GM18499 (cell line): ENCODE measurements around the gene PRPH2.
"Not testable (repeated sequence)": the region's sequence is repeated elsewhere in the genome, so short reads cannot be mapped to it uniquely, and the experiment has no call there.

ENCODE experiments used
- ATAC-seq: cut with Tn5 transposase; IDR thresholded peaks from one replicate; pipeline ENCODE4 v1.9.1; 2021; ENCODE audit warnings: moderate number of reproducible peaks; ENCODE audit not compliant: insufficient read depth, unreplicated experiment

PRPH2 gene

DNA sequence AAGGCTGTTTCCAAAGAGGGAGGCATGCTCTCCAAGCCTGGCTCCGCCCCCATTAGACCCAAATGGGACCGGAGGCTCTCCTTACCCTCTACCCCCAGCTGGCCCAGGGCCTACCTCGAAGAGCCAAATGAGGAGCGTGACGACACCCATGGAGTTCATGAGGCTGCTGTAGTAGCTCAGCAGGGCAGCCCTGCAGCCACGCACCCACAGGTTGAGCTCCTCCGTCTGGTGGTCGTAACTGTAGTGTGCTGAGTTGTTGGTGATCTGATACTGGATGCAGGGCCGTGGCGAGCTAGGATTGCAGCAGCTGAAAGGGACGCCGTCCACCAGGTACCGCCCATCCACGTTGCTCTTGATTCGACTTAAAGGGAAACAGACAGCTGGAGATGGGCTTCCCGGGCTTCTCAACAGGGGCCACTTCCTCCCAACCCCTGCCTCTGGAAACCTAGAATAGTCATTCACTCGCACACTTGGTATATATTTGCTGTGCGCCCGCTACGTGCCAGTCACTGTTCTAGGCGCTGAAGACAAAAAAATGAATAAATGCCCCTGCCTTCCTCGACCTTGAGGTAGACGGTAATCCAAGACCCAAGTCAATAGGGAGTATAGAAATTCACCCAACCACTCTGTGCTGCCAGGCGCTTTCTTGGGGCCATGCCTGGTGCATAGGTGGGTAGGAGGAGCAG is 18.0 kb downstream of the PRPH2 start:
- no peak for ATAC-seq

DNA sequence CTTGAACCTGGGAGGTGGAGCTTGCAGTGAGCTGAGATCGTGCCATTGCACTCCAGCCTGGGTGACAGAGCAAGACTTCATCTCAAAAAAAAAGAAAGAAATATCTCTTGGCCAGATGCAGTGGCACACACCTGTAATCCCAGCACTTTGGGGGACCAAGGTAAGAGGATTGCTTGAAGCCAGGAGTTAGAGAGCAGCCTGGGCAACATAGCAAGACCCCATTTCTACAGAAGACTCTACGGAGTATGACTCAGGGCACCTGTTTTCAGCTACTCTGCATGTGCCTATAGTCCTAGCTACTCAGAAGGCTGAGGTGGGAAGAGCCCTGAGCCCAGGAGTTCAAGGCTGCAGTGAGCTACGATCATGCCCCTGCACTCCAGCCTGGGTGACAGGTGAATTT is 19.6 kb downstream of the PRPH2 start:
- not testable (repeated sequence) for ATAC-seq

DNA sequence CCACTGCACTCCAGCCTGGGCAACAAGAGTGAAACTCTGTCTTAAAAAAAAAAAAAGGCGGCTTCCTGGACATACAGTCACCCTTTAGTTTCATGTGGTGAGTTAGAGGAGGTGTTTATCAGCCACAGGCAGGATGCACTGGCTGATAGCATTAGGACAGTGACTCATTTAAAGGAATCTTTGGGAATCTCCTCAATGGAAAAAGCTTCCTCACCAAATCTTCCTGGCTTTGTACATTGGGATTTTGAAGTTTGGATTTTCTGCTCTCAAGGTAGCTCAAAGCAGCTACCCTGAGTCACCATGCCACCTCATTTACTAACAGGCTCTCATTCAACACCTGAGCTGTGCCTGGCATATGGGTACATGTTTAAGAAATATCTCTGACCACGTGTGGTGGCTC is 20.2 kb downstream of the PRPH2 start:
- ATAC-seq = no peak

DNA sequence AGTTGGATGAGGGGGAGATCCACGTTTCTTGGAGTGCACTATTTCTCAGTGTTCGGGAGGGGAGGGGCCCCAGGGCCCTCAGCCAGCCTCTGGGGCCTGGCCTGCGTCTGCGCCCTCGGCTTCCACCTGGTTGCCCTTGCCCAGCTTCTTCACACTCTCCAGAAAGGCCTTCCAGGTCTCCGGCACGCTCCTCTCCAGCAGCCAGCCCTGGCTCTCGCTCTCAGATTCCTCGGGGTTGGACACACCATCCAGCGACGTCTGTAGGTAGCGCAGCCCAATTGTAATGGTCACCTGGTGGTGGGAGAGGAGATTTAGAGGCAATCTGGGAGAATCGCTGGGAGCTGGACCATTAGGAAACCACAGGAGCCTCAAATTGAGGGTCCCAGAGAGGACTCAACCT is 24.2 kb downstream of the PRPH2 start:
- no peak for ATAC-seq

DNA sequence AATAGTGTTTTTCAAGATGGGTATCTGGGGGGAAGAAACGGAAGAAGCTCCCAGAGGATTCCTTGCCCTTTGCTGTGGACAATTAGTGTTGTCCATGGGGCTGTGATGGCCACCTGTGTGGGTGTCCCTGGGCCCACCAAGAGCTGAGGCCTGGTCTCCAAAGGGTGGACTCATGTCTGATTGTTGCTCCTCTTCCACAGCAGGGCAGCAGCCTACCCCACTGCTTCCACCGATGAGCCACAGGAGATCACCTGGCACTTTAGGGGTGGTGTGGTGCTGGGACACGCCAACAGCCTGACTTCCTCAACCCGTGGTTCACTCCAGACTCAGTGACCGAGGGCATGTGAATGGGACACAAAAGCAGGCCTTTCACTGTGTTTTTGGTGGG is 25.1 kb downstream of the PRPH2 start:
- no peak for ATAC-seq

DNA sequence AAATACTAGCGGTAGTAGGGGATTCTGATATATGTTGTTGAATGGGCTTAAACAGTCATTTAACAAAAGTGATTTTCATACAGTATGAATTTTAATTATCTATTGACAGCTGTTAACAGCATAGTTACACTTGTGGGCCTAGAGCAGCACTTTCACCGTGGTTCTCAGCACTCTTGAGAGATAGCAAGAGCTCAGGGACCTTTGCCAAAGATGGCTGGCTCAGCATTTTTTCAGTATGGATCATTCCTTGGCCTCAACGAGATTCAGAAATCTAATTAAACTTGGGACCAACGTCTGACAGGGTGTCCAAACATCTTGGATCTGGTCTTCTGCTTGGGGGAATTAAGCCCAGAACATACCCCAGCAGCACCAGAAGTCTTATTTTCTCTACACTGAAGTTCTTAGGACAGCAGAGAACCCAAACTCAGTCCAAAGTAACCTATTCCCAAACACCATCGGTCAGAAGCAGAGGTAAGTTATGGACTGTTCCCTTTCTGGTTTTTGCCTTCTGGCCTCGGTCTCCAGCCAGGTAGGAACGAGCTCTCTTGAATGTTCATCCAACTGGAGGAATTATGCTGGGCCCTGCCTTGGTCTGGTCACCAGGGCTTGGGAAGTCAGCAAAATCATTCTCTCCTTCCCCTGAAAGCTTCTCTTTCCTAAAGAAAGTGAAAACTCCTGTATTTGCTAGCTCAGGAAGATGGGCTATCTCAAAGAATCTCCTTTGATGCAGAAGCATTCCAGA is 25.7 kb downstream of the PRPH2 start:
- ATAC-seq = no peak

DNA sequence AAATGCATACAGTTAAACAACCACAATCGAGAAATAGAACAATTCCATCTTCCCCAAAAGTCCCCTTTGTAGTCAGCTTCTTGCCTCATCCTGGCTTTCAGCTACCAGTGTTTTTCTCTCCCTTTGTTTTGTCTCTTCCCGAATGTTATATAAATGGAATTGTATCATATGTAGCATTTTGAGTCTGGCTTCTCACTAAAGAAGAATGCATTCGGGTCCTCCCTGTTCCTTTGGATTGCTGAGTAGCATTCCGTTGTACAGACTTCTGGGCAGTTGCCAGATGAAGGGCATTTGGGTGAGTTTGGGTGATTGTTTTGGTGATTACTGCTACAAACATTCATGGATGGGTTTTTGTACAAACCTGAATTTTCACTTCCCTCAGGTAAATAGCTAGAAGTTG is 27.8 kb downstream of the PRPH2 start:
- ATAC-seq = no peak

DNA sequence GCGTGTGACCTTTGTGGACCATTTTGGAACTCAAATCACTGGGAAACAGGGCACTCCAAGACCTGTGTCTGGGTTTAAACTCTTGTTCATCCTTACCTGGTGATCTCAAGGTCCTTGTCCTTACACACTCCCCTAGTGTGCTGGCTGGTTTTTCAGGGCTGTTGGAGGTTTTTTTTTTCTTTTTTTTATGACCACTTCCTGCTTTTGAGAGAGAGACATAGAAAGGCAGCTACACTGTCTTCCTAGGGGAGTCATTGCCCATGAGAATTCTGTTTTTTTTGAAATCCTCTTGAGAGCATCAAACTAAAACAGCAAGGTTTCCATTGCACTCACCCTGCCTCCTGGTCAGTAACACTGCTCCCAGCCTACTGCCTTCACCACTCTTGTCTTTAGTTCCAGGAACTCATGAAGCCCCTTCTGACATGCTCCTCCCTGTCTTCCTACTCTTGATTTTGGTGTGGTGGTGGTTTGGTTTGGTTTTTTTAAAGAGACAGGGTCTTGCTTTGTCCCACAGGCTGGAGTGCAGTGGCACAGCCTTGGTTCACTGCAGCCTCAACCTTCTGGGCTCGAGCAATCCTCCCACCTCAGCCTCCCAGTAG is 28.6 kb downstream of the PRPH2 start:
- no peak for ATAC-seq

DNA sequence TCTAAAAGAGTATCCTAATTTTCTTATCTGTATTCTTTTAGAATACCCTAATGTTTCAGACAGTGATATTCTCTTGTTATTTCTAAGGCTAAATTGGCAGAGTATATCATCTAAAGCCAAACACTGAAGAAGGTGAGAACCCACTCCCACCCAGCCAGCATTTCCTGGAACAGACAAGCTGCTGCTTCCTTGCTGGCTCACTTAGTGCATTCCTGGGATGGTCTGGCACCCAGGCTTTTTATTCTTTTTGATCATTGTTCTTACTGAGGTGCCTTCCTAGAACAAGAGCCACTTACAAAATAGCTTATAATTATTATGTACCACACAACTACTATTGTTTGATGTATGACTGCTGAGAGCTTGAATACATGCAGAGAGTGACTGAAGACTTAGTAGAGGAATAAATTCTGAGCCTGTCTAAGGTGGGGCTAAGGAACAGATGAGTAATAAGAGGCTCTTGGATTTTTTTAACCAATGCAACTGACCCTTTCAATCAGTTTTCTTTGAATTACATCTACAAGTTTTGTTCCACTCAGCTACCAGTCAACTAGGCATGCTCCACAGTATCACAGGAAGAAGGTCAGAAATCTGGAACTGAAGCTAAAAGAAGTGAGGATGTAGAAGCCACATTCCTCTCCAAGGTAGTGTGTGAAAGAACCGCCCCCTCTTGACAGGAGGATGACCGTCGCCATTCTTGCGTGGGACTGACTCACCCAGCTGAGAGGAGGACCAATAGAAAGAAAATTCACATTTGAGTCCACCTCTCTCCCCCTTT is 30.1 kb downstream of the PRPH2 start:
- no peak for ATAC-seq

DNA sequence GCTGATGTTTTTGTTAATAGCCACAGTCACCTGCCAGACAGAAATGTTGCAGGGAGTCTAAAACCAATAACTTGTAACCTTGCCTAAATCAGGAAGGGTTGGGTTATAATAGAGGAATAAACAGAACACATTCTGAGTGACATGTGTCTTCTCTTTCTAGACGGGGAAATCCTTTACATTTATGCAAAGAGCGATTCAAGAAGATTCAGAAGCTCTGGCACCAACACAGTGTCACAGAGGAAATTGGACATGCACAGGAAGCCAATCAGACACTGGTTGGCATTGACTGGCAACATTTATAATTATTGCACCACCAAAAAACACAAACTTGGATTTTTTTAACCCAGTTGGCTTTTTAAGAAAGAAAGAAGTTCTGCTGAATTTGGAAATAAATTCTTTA is 31.5 kb downstream of the PRPH2 start:
- no peak for ATAC-seq

DNA sequence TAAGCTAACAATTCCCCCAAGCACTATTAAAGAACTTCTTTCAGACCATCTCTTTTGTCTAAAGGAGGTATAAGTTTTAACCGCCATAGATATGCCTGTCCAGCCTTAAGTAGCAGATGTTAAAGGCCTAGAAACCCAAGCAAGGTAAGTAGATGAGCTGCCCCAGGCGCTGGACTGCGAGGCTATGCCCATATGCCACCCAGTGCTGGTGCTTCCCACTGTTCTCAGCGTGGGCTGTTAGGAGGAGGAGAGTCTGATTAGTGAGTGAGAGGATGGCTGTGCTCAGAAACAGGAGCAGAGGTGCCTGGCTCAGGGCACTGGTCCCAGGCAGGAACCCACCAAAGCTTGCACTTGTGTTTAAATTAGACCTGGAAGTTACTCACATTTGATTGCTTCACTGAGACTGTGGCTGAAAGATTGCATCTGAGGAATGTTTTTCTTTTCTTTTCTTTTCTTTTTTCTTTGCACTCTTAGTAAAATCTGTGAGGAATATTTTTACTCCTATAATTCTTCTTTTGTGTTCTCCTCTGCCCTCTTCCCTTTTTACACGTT is 32.2 kb downstream of the PRPH2 start:
- ATAC-seq = no peak

DNA sequence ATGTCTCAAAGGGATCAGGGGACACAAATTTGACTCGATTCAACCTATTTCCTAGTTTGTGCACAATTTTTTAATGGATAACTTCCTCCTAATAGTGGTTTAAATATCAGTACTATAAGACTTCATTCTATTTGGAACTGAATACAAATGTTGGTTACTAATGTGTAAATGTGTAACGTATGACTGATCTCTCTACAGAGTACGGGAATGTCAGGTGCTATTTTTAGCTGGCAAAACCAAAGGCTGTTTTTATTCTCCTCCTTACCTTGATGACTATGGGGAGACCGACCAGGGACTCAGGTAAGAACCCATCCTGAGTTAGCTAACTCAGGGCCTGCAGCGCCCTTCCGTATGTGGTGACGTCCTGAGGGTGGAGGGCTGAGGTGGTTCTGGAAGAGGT is 33.0 kb downstream of the PRPH2 start:
- ATAC-seq = no peak

DNA sequence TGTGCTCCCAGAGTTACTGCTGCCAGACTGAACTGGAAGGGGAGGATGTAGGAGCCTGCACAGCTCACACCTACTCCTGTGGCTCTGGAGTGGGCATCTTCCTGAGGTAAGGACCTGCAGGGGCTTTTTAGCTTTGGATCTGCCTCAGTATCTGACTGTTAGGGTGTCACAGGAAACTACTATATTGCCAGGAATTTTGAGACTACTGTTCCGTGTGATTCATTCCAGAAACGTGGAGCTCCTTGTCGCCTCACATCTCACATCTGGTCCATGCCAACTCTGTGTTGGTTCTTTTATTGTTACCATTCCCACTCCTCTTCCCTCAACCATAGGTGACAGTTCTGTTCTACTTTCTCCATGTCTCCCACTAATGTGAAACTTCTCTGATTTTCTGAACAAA is 34.1 kb downstream of the PRPH2 start:
- no peak for ATAC-seq

DNA sequence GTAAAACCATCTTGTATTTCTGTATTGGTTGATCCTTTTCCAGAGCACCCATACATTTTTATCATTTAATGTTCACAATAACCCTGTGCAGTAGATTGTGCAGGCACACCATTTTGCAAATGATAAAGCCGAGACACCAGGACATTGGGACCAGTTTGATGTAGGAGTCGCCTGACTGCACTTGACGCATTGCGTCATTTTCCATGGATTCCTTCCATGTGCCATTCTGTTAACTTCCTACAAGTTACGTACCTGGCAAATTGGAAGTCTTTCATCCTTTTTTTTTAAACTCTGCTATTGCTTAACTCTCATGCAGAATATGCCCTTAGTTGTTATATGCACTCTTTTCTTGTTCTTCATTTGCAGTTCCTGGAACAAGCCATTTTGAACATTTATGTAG is 43.0 kb downstream of the PRPH2 start:
- ATAC-seq = no peak

DNA sequence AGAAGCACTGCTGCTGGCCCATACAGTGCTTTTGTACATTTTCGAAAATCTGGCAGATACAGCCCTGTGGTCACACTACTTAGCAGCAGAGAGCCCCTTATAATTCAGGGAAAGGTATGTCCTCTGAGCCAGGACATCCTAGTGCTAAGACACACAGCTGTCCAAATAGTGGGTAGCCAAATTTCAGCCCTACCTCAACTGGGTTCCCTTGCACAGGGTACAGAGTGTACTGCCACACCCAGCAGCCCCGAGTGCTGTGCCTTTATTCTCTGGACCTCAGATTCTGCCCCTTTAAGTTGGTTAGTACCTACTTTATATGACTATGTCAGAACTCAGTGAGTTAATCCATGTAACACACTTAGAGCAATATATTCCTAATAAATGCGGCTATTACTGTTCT is 47.6 kb downstream of the PRPH2 start:
- no peak for ATAC-seq

DNA sequence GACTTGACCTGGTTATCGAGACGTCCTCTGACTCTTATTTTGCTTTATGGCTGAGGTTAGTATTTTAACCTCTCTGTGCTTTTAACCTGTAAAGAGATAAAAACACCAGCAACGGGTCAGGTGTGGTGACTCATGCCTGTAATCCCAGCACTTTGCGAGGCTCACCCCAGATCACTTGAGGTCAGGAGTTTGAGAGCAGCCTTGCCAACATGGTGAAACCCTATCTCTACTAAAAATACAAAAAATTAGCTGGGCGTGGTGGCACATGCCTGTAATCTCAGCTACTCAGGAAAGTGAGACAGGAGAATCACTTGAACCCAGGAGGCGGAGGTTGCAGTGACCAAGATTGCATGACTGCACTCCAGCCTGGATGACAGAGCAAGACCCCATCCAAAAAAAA is 48.0 kb downstream of the PRPH2 start:
- ATAC-seq = not testable (repeated sequence)

DNA sequence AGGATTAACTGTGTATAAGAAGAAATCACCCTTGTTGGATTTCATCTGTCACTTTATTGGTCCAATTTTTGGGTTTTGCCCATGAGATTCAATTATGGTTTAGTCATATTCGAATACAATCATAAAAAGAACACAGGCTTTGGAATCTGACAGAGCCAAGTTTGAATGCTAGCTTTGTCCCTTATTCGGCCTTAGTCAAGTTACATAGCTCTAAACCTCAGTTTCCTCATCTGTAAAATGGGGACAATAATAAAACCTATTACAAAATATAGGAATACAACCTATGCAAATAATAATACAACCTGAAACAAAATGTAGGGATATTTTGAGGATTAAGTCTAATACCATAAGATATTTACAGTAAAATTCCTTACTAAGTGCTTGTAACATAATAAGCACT is 57.7 kb downstream of the PRPH2 start:
- ATAC-seq = no peak

DNA sequence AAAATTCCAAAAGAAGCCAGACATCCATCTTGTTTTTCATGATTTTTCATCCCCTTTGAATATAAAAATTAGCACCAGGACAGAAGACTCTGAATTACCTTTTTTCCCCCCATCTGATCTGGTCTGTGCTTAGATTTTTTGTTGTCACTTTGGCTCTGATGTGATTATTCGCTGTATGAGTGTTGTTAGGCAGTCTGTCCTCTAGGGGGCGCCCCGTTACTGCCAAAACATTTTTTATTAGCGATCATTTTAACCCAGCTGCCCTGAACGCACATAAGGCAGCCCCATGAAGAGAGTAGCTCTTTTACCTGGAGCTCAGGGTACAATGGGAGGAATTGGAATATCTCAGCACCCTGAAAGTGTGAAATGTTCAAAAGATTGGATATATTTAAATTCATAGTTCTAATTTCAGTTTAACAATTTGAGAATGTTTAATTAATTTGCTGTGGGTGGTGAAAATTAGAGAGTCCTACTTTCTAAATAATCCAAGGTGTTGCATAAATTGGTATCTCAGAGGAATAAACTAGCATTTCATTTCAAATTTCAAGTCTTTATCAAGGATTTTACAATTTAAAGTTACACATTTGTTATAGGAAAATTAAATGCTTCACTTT is 60.8 kb downstream of the PRPH2 start:
- no peak for ATAC-seq

DNA sequence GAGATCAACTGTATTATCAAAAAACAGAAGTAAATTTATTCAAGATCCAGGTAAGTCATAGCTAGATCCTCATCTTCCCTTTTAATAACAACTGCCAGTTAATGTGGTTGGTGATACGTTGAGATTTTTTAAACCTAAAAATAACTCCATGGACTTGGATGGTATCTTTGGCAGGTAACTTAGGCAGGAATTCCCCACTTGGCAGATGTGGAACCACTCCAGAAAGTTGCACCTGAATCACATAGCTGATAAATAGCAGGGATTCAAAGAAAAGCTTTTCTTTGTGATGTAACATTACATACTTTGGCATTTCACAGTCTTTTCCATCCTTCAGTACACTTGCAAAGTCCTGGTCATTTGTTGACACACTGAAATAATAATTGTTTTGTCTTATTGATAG is 62.6 kb downstream of the PRPH2 start:
- no peak for ATAC-seq

DNA sequence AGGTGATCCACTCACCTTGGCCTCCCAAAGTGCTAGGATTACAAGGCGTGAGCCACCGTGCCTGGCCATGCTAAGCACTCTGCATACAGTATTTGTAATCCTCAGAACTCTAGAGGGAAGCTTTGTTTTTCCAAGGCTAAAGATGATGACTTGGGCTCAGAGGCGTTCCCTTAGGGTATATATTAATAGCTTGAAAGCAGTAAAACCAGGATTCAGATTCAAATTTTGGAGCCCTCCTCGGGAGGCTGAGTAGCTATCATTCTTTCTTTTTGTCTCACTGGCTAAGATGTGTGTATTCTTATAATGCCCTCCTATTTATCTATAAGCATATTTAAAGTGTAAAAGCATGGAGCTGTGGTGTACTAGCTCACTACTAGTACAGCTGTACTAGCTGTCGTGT is 68.5 kb downstream of the PRPH2 start:
- no peak for ATAC-seq
